ENCODE measurements around the gene BATF2. TPM values are rescaled to one million over a fixed set of nuclear protein-coding genes. Genes with fewer than 3 reads are reported as not detected.

Gene BATF2
- polyA plus RNA-seq, 1 of the 3 experiments (the other 2 are of a cell fraction): 0.20 TPM

GRCh38 chr11:65040520-65040846, 43.7 kb upstream of the BATF2 start:
- Histone ChIP-seq H3K4me2 (peak overlapping the region; percentile 93), H3K4me3 (ENCODE audit: low read depth in 2 of 2, low read length in 1 of 2) (peak overlapping the region; percentile 76 to 81), H3K27me3 (ENCODE audit: insufficient read depth) (no peaks in the 10 kb centered on the region), H2AFZ (ENCODE audit: low read depth) (peak overlapping the region; percentile 86), H3K9me2 (no peaks in the 10 kb centered on the region), H4K20me1 (ENCODE audit: insufficient read depth) (no peaks in the 10 kb centered on the region), H3K79me2 (ENCODE audit: insufficient read depth) (peaks cover 30% of the 10 kb centered on the region), H3F3A (replicated peaks; ENCODE audit: insufficient read depth) (peaks cover 12% of the 10 kb centered on the region), H3K27ac (ENCODE audit: low read depth in 2 of 2, low read length in 1 of 2) (peak overlapping the region; percentile 80 to 91), H3K9ac (peak overlapping the region; percentile 70; the same call in 1 of the 2 replicates), H3K9me3 (no peaks in the 10 kb centered on the region), H3K36me3 (replicated peaks in 1 of 2; ENCODE audit: control insufficient read depth in 1 of 2, insufficient read depth in 2 of 2, low read length in 1 of 2) (peaks cover 8 to 28% of the 10 kb centered on the region in 2 experiments), H3K4me1 (ENCODE audit: control insufficient read depth in 1 of 2, insufficient read depth in 2 of 2, low read depth in 1 of 2, low read length in 1 of 2) (peaks cover 5 to 7% of the 10 kb centered on the region in 2 experiments; a peak in 2 of 4 replicates)
- DNase-seq: no peak
- TF ChIP-seq GABPA (IDR thresholded peaks at IDR 0.05; ENCODE audit: low read depth) (no peak), PBX3 (IDR thresholded peaks at IDR 0.05) (no peak), RCOR1 (IDR thresholded peaks at IDR 0.05; ENCODE audit: low read length) (0 out of 2 replicates have a peak, but pooled peaks have one; percentile 10), GATA2 (CRISPR knock-in tag; IDR thresholded peaks at IDR 0.05) (no peak)
- ChIA-PET POLR2A (interaction anchor here (1.1 to 1.3 kb wide), 2 partner anchors 14 to 70 kb away, joined by 3 to 5 read pairs; partner anchors contain the start of gene SNX15), CTCF (interaction anchor here (1.0 to 3.2 kb wide), 4 partner anchors 9 to 72 kb away, joined by 5 to 35 read pairs (median 11); partner anchors contain the start of genes ARL2, SNX15 and TM7SF2)
- WGBS (ENCODE audit: low lambda C conversion rate): 31% methylated on average over 7 of the region's 7 CpGs

GRCh38 chr11:65036931-65037330, 40.2 kb upstream of the BATF2 start:
- no peaks in the 10 kb centered on the region for H3K27me3 ChIP-seq (ENCODE audit: insufficient read depth)
- no peak overlapping the region for H3K27ac ChIP-seq (ENCODE audit: low read depth in 2 of 2, low read length in 1 of 2)
- H4K20me1 ChIP-seq (ENCODE audit: insufficient read depth): no peaks in the 10 kb centered on the region
- no peak for TF ChIP-seq RFX5 (IDR thresholded peaks at IDR 0.05; ENCODE audit: low read length)
- TF ChIP-seq MAX (IDR thresholded peaks at IDR 0.05; ENCODE audit: low read depth): no peak
- no peak for TF ChIP-seq IRF3 (IDR thresholded peaks at IDR 0.05; ENCODE audit: low read depth, low read length)
- no peak for TF ChIP-seq USF1 (IDR thresholded peaks at IDR 0.05; ENCODE audit: borderline replicate concordance, low read depth)
- peaks cover 7 to 21% of the 10 kb centered on the region in 2 experiments for H3K36me3 ChIP-seq (replicated peaks in 1 of 2; ENCODE audit: control insufficient read depth in 1 of 2, insufficient read depth in 2 of 2, low read length in 1 of 2)
- CTCF ChIA-PET: no interaction called here
- H3K4me3 ChIP-seq (ENCODE audit: low read depth in 2 of 2, low read length in 1 of 2): no peak overlapping the region
- H3K9ac ChIP-seq: no peak overlapping the region
- no peak overlapping the region for H2AFZ ChIP-seq (ENCODE audit: low read depth)
- H3K9me3 ChIP-seq: no peaks in the 10 kb centered on the region
- POLR2A ChIA-PET: no interaction called here
- no peak overlapping the region for H3K4me2 ChIP-seq
- H3K79me2 ChIP-seq (ENCODE audit: insufficient read depth): peaks cover 5% of the 10 kb centered on the region
- H3K9me2 ChIP-seq: no peaks in the 10 kb centered on the region
- no peak for DNase-seq
- H3F3A ChIP-seq (replicated peaks; ENCODE audit: insufficient read depth): peaks cover 12% of the 10 kb centered on the region
- 91% methylated on average over 6 of the region's 6 CpGs for WGBS (ENCODE audit: low lambda C conversion rate)
- H3K4me1 ChIP-seq (ENCODE audit: control insufficient read depth in 1 of 2, insufficient read depth in 2 of 2, low read depth in 1 of 2, low read length in 1 of 2): peaks cover 0 to 5% of the 10 kb centered on the region in 2 experiments; a peak in 1 of 4 replicates

All from SK-N-SH (cell line).